ENCODE results near the gene UTP15.

Gene UTP15

GRCh38 chr5:73623901-73624404, 58.4 kb downstream of the UTP15 start:
- no peak for DNase-seq

DNA sequence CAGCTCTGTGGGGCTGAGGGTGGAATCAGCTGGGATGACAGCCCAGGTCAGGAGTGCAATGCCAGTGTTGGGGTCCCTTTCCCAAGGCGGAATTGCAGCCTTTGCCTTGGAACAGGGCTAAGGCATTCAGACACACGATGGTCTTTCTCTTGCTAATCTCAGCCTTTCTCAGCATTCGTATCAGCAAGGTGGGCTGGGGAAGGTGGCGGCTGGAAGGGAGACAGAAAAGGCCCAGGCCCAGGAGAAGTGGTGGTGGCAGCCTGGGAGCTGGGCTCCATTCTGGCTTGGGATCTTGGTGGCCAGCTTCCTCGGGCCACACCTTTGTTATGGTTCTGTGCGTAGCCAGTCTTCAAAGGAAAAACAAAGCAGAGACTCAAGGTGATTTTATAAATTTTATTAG, 59.3 kb downstream of the UTP15 start:
- DNase-seq, result no peak

GRCh38 chr5:73625372-73625943, 59.9 kb downstream of the UTP15 start:
- peak; percentile 76 for DNase-seq

DNA sequence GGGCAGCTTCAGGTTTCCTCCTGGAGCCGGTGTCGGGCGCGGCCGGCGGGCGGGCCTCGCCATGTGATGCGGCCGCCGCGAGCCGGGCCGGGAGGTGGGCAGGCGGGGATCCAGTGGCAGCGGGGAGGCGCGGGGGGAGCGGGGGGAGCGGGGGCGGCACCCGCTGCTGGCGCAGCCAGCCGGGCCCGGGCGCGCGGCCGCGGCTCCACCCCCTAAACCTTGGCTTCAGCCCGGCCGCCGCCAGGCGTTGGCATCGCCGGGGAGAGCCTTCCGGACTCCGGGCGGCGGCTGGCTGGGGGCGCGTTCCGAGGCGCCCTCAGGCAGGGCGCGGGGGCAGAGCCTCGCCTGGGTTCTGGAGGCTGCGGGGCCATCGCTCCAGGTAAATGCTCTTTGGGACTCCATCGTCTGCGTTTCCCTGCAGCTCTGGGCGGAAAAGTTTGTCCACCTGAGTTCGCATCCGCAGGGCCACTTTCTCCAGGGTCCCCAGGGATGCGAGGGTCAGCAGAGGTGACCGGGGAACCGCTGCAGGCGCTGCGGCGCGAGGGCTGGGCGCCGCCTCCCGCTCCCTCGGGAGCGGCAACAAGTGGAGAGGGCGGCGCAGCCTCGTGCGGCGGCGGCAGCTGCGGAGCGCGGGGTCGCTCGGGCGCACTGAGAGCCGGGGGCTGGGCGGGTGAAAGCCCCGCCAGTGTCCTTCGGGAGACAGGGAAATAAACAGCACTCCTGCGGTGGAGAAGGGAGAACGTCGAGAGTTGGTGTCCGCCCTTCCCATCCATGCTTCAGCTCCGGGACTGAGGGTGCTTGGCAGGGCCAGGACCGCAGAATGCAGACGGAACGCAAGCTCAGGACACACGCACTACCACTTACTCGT, 60.6 kb downstream of the UTP15 start, which contains the start of gene ARHGEF28:
Gene ARHGEF28, plus strand, starts transcription at position 253 of the 868 bp plus-strand sequence. CDS start 58,656 bp downstream, outside the sequence.
- peak; percentile 79 for DNase-seq

- no peak for DNase-seq
These were observed 61.3 kb downstream of the UTP15 start for GRCh38 chr5:73626814-73627313.

DNA sequence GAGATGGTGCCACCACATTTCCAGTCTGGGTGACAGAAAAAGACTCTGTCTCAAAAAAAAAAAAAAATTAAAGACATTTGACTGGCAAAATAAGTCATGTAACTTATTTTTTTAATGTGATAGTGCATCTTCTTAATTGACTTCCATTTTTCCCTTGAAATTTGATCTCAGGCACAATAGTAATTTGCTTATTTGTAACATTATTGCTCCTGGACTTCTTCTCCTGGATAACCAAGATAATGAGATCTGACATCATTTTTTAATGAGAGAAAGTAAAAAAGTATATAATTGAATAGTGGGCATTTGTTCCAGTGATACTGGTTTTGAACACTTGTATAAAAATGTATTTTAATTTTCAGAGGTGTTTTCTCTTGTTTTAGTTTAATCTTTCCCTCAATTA, 63.9 kb downstream of the UTP15 start:
- DNase-seq, result no peak

DNA sequence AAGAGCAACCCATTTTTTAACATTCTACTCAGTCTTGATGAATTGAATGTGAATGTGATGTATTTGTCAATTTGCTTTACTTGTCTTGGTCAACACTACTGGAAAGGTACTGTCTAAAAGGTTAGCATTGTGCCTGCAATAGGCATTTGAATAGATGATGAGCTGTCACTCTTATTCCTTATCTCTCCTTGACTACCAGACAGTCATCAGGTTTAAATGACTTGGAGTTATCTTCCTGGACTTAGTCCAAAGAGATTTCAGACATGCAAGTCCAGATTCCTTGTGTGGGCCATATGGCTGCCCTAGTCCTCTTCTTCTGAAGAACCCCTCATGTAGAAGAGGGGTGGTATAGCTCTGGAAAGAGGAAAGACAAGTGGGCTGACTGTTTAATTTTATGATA, 65.2 kb downstream of the UTP15 start:
- DNase-seq, result no peak

DNA sequence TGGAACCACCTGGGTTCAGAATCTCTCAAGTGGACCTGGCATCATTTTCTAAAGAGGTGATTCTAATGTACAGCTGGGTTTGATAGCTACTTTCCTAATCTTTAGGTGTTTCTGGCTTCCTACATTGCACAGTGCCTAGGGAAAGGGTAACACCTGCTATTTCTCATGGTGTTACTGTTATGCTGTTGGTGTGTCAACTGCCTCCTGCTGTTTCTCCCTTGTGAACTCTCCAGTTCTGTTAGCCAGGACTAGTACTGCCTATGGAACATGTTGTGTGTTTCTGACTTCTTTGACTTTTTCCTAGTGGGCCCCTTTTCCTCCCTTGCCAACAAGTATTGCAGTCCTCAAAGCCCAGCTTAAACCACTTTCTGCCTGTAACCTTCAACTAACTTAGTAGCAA, 66.0 kb downstream of the UTP15 start:
- no peak for DNase-seq

Measured in right kidney (tissue), 1 donor.